GM19452 (cell line): ENCODE data around the gene NDST1.

ENCODE experiments used
- ATAC-seq: cut with Tn5 transposase; IDR thresholded peaks from one replicate; pipeline ENCODE4 v1.9.1; 2021; ENCODE audit not compliant: unreplicated experiment

NDST1 gene

DNA sequence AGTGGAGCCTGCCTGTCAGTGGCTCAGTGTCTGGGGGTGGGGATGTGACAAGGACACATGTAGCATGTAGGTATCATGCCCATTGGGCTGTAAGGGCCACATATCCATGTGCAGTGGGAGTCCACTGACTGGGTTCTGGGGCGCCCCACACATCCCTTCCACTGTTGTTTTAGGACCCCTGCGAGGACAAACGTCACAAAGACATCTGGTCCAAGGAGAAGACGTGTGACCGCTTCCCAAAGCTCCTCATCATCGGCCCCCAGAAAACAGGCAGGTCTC, 33.4 kb downstream of the NDST1 start:
- no peak for ATAC-seq

DNA sequence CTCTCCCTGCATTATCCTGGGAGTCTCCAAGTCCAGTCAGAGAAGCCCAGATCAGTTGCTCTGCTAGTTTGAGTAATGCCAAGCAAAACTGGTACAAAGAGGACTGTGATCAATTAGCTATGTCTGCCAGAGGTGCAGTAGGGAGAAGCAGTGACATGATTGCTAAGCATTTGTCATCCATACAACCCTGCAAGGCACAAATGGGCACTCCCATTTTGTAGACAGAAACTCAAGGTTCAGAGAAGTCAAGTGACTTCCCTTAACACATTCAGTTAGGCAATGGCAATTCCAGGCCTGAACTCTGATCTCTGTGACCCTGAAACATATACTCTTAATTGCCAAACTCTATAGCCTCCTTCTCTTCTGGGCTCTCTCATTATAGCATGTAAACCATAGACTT, 34.0 kb downstream of the NDST1 start:
- ATAC-seq = no peak

DNA sequence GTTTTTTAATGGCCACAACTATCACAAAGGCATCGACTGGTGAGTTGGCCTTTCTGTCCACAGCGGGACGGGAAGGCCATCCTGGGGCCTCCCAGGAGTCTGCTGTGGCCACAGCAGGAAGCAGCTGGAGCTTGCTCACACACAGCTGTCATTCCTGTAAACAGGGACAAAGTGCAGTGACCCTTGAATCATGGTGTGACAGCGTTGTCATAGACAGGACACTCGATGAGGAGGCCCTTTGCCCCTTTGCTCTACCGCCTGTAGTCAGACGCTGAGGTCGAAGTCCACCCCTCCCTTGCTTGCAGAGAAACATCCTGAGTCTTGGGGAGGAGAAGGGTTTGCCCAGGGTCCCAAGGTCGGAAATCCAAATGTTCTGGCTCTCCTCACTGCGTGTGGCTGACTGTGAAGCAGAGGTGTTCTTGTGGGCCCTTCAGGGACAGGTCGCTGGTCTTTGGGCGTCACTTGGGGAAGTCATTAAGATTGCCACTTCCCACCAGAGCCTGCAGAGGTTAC, 35.1 kb downstream of the NDST1 start:
- ATAC-seq = no peak

DNA sequence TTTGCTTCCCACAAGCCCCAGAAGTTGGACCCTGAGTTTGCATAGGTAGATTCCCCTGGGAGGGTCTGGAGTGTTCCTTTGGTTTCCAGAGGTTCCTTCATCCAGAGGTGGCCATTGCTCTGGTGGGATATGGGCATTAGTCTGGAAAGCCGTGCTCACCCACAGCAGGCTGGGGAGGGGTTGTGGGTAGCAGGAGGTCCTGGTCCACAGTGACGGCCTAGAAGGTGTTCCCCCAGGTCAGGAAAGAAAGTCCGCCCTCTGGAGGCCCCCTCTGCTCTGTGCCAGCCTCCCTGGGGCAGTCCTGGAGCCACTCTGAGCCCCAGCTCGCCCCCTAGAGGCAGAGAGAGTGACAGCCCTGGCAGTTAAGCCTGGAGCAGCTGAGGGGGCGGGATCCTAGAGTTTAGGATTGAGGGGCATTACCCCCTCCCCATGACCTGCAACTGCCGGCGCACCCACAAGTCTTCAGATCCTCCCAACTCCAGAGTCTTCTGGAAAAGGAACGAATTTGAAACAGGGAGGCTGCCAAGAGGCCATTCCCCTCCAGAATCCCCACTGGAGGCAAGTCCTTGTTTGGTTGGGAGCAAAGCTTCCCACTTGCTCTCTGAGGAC, 36.8 kb downstream of the NDST1 start:
- ATAC-seq = peak; percentile 96

DNA sequence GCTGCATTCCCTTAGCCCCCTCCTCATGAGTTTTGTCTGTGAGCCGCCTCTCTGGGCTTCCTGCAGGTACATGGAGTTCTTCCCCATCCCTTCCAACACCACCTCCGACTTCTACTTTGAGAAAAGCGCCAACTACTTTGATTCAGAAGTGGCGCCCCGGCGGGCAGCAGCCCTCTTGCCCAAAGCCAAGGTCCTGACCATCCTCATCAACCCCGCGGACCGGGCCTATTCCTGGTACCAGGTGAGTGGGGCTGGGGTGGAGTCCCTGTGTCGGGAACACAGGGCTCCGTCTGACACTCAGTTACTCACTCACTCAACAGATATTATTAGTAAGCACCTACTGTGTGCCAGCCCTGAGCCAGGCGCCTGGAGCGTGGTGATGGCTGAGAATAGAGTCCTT, 37.3 kb downstream of the NDST1 start:
- no peak for ATAC-seq

DNA sequence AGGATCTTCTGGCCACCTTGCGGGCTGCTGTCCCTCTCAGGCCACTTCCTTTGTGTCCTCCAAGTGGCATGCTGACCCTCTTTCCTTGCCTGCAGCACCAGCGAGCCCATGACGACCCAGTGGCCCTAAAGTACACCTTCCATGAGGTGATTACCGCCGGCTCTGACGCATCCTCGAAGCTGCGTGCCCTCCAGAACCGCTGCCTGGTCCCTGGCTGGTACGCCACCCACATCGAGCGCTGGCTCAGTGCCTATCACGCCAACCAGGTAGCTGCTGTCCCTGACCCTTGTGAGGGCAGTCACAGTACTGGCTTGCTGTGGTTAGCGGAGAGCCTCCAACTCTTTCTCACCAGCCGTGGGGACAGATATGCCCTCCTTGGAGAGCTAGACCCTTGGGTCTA, 40.2 kb downstream of the NDST1 start:
- no peak for ATAC-seq

DNA sequence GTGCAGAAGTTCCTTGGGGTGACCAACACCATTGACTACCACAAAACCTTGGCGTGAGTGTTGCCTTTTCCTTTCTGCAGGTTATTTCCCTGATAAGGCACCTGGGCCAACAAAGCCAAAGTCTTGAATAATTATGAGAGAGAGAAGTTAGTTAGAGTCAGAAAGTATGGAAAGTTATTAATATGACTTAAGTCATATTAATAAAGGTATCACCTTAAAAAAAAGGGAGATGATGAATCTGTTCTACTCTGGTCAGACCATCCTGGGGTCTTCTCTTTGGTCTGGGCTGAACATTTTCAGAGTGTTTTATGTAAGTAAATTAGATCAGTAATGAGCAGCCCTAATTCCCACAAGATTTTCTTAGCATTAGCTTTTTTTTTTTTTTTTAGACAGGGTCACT, 41.8 kb downstream of the NDST1 start:
- no peak for ATAC-seq

DNA sequence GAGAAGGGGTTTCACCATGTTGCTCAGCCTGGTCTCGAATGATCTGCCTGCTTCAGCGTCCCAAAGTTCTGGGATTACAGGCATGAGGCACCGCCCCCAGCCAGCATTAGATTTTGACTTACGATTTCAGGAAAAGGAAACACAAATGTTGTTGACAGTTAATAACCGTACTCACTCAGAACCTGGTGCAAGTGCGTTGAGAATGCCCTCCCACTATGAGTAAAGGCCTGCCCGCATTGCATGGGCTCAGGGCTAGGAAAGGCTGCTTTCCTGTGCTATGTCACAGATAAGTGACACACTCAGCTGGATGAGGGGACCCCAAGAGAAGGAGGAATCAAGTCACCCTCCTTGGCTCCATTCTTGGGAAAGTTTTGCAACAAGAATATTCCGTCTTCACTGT, 42.4 kb downstream of the NDST1 start:
- no peak for ATAC-seq

DNA sequence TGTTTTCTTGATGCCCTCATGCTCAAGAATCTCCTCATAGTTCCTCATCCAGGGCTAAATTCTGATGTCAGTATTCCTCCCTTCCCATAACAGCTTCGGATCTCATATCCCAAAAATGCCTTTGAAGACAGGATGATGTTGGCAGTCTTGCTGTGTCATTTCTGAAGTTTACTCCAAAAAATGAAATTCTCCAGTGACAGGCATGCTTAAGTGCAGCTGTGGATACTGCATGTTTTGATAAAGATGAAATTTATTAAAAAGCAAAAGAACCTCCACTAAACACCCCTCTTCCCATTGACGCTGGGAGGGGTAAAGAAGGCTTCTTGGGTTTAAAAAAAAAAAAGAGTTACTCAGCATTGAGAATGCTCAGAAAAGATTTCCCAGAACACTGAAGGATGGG, 43.1 kb downstream of the NDST1 start:
- no peak for ATAC-seq

DNA sequence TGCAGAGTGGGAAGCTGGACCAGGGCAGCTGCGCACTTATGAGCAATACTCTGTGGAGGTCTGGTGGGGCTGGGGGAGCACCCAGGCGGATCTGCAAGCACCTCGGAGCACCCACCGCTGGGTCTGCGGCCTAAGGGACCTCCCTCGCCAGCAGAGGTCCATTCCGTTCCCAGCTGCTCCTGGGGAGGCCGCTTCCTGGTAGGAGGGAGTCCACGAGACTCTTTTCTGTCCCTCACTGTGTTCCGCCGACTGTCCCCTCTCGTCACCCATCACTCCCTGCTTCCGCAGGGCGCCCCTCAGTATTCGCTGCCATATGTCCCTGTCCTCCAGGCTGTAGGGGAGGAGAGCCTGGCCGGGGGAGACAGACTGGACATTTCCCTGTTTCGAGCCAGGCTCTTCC, 45.5 kb downstream of the NDST1 start:
- ATAC-seq = no peak

DNA sequence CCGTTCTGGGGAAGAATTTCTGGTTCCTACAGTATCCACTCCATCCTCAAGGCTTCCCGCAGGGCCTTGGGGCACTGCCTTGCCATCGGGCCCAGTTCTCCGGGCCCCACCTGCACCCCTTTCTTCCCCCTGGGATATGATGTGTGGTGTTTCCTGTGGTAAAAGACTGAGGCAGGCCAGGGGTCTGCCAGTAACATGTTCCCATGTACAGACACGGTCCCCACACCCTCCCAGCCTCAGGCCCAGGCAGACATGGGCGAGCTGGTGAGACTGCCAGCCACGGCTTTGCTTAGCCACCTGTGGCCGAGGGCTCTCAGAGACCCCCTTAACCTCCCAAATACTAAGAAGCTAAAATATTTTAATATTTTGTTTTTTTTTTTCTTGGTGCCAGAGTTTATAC, 46.0 kb downstream of the NDST1 start:
- ATAC-seq = no peak

DNA sequence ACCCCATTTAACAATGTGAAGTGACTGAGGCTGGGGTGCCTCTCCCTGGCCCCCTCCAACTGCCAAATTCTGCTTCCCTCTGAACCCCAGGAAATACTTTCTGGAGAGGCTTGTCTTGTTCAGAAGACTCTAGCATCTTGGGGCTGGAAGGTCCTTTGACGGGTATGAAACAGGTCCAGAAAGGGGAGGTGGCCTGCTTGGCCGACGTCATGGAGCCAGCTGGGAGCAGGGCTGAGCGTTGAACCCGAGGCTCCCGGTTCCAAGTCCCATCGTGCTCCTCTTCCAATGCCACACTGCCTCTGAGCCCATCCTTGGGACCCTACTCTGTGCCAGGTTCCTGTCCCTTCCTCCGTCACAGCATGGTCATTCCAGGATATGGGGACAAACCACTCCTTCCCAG, 46.9 kb downstream of the NDST1 start:
- no peak for ATAC-seq

DNA sequence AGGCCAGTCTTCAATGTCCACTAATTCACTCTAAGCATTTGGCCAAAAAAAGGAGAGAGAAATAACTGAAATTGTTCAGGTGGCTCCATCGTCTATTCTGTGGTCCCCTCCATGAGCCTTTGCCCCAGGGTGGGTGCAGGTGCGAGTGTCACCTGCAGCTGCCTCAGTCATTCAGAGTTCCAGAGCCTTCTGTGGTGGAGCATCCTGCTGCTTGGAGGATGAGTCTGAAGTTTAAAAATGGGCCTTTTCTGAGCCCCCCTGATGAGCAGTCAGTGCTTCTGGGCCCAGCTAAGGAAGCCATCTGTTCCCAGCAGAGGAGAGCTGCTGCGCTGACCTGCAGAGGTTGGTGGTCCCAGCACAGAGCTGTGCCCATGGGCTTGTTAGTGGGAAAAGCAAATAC, 48.2 kb downstream of the NDST1 start:
- ATAC-seq = no peak

DNA sequence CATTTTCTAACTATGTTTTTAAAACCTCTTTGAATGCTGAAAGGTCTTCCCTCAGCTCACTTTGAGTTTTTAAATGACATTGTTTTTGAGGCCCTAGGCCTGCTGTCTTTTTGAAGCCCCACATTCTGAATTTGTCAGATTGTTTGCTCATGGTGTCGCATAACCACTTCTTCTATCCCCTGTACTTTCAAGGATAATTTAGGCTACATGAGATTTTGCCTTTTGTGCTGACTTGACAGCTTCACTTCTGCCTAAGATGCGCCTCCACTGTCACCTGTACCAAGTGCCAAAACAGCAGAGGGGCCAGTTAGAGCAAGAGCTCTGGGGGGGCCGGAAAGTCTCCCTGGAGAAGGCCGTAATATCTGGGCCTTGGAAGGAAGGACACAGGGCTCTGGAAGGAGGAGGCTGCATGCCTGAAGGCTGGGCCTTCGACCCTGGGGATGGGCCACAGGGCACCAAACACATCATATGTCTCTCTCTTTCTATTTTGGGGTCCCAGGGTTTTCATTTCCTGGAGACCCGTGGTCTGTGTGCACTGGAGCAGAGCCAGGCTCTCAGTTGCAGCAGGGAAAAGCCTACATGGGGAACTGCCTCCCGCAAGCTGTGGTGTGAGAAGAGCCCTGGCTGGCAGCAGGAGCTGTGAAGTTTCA, 49.1 kb downstream of the NDST1 start:
- no peak for ATAC-seq

DNA sequence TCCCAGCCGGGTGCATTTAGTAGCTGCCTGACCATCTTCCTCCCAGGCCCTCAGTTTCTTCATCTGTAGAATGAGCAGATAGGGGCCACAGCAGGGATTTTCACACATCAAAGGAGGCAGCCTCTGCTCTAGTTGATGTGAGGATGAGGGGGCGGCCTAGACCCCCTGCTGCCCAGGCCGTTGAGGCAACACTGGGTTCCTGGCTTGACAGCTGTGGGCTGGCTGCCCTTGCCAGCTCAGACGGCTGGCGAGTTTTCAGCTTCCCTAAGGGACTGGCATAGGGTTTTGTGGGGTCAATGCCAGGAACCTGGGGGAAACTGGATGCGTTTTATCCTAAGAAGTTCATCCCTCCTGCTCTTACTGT, 49.6 kb downstream of the NDST1 start:
- ATAC-seq = no peak

DNA sequence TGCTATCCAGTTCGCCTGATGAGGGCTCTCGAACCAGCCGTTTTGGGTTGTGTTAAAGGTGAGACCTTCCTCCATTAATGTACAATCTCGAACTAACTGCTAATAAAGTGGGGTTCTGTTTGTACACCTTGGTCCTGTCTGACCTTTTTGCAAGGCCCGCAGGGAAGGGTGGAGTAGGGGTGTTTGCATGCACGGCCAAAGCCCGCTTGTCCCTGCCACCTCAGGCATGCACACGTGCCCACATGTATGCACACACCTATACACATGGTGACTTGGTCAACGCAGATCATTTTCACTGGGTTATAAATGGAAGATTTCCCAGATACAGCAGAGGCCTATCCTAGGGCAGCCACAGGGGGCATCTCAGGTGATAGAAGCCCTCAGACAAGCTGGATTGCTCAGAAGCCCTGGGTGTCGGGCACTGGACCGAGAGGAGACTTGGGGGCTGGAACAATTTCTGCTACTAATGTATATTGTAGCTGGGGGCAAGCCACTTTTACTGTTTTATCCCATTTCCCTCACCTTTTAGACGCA, 50.2 kb downstream of the NDST1 start:
- no peak for ATAC-seq

DNA sequence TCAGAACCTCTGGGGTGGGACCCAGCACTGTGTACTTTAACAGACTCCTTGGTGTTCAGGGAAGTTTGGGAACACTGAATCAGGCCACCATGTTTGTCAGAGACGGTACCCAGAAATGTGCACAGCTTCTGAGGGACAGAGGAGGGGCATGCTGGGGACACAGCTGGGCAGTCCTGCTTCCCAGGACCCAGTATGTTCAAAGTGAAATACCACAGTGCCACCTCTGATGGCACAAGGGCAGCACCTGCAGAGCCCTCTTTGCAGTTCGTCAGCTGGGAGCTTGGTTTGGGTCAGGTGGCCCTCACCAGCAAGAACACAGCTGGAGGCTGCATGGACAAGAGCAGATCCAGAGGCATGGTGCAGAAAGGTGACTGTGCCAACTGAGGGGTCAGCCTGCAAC, 51.2 kb downstream of the NDST1 start:
- ATAC-seq = no peak

DNA sequence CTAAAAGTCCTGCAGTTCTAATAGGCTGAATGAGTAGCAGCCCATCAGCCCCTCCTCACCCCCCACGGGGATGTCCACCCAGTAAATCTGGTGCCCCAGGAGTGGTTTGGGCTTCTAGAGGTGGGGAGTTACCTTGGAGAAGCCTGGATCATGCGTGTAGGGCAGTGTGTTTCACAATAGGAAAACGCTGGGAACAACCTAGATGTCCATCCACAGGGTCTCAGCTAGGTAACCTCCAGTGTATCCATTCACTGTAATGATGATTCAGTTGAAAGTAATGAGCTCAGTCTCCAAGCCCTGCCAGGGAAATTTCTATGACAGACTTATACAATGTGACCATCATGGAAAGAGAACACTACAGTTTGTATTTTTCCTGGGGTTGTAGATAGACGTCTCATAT, 51.8 kb downstream of the NDST1 start:
- no peak for ATAC-seq

DNA sequence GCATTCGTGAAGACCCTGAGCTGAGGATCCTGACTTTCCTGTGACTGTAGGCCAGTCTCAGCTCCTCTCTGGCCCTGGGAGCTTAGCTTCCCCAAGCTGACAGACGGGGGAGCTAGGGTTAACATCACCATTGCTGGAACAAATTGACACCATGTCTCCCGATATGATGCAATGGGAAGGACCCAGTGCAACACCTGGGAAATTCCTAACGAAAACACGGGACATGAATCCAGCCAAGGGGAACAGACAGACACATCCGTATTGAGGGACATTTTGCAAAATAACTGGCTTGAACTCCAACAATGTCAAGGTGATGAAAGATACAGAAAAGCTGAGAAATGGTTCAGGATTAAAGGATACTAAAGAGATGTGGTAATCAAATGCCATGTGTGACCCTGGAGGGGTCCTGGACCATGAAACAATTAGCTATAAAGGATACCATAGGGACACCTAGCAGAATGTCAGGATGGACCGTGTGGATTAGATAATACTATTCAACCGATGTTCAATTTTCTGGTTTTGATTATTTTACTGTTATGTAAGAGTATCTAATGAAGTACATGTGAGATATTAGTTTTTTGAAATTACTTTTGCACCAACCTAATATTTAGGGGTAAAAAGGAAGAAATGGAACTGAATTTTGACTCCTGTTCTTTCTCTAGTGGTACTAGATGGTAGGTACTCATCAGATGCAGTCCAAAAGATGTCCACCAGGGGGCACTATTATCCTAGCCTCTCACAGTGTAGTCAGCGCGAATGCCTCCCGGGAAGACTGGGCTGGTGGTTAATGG, 52.7 kb downstream of the NDST1 start:
- peak; percentile 55 for ATAC-seq

DNA sequence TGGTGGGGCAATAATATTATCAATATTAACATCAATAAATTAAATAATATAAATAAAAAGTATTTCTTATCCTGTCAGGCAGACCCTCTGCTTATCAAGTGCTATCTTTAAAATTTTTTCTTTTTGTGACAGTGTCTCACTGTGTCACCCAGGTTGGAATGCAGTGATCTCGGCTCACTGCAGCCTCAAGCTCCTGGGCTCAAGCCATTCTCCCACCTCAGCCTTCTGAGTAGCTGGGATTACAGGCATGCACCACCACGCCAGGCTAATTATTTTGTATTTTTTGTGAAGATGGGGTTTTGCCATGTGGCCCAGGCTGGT, 53.2 kb downstream of the NDST1 start:
- no peak for ATAC-seq

DNA sequence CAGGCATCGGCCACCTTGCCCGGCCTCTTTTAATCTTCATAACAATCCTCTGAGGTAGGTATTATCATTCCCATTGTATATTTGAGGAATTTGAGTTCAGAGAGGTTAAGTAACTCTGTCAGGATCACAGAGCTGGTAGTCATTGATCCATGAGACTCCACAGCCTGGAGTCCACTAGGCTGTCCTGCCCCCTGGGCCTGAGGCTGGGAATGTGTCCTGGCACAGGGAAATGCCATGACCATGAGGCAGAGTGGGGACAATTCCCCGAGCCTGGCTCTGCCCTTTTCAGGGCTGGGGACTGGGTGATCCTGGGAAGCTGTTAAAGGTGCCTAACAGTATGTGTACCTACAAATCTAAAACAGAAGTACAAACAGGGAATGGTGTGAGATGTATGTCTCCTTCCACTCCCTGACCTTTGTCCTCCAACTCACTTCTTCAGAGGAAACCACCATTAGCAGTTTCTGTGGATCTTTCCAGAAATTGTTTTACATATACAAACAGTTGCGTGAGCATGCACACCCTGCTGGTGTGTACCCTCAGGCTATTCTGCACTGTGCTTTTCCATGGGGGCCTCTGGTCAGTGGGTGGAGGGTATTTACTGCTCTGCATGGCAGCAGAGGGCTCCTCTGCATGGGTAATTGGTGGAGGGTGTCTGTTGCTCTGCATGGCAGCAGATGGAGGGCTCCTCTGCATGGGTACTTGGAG, 53.8 kb downstream of the NDST1 start:
- ATAC-seq = no peak

DNA sequence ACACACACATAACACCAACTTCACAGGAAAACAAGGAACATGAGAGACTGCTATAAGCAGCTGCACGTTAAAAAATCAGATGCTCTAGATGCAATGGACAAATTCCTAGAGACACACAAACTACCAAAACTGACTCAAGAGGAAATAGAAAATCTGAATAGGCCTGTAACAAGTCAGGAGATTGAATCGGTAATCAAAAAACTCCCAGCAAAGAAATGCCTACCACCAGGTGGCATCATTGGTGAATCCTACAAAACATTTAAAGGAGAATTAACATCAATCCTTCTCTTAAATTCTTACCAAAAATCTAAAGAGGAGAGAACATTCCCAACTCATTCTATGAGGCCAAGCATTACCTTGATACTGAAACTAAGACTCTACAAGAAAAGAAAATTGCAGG, 54.9 kb downstream of the NDST1 start:
- ATAC-seq = no peak
